SK-N-SH treated with all-trans-retinoic acid at 6 μM for 48 hours (cell line): ENCODE data around the gene KCND2.
"Not testable (repeated sequence)": the region's sequence is repeated elsewhere in the genome, so short reads cannot be mapped to it uniquely, and the experiment has no call there.

Source experiments
- ATAC-seq: fragments of 200-7000 bp; cut with Tn5 transposase; 3 replicates; pipeline ENCODE4 v1.9.1; 2020; ENCODE audit warnings: mild to moderate bottlenecking, moderate library complexity
- ARNTL ChIP-seq: fragments of 450-650 bp; formaldehyde crosslinking; IDR thresholded peaks from 2 replicates; pipeline ENCODE4 v1.5.0; 2020; ENCODE audit warnings: low read depth, mild to moderate bottlenecking, moderate library complexity, borderline replicate concordance
- BACH2 ChIP-seq: fragments of 250-450 bp; sonication (Bioruptor Pico); IDR thresholded peaks from 2 replicates; pipeline ENCODE4 v1.9.0; 2021; ENCODE audit warnings: mild to moderate bottlenecking, borderline replicate concordance
- CREB5 ChIP-seq: fragments of 250-450 bp; sonication (Bioruptor Pico); IDR thresholded peaks from 2 replicates; pipeline ENCODE4 v1.5.1; 2020; ENCODE audit warnings: low read depth, mild to moderate bottlenecking, moderate library complexity
- CSDC2 ChIP-seq: fragments of 250-450 bp; sonication (Bioruptor Pico); IDR thresholded peaks from 2 replicates; pipeline ENCODE4 v1.5.0; 2020; ENCODE audit warnings: mild to moderate bottlenecking, moderate library complexity
- ESRRG ChIP-seq: fragments of 250-450 bp; sonication (Bioruptor Pico); IDR thresholded peaks from 2 replicates; pipeline ENCODE4 v1.6.1; 2021; ENCODE audit warnings: mild to moderate bottlenecking
- GLIS3 ChIP-seq: fragments of 250-450 bp; sonication (Bioruptor Pico); IDR thresholded peaks from 2 replicates; pipeline ENCODE4 v1.5.0; 2020; ENCODE audit warnings: mild to moderate bottlenecking, moderate library complexity
- ISL1 ChIP-seq: fragments of 250-450 bp; sonication (Bioruptor Pico); IDR thresholded peaks from 2 replicates; pipeline ENCODE4 v2.1.2; 2022; ENCODE audit warnings: mild to moderate bottlenecking, moderate library complexity
- PPARA ChIP-seq: fragments of 250-450 bp; sonication (Bioruptor Pico); IDR thresholded peaks from 2 replicates; pipeline ENCODE4 v1.5.0; 2020; ENCODE audit warnings: mild to moderate bottlenecking, borderline replicate concordance
- RARB ChIP-seq: fragments of 250-450 bp; sonication (Bioruptor Pico); IDR thresholded peaks from 2 replicates; pipeline ENCODE4 v1.8.0; 2021; ENCODE audit warnings: mild to moderate bottlenecking, moderate library complexity
- SNAI2 ChIP-seq: fragments of 250-450 bp; sonication (Bioruptor Pico); IDR thresholded peaks from 2 replicates; pipeline ENCODE4 v1.5.0; 2020; ENCODE audit warnings: mild to moderate bottlenecking, moderate library complexity
- TCF4 ChIP-seq: fragments of 250-450 bp; sonication (Bioruptor Pico); IDR thresholded peaks from 2 replicates; pipeline ENCODE4 v1.8.0; 2021; ENCODE audit warnings: mild to moderate bottlenecking, moderate library complexity, borderline replicate concordance
- TOX ChIP-seq: fragments of 250-450 bp; sonication (Bioruptor Pico); IDR thresholded peaks from 2 replicates; pipeline ENCODE4 v1.8.0; 2021; ENCODE audit warnings: mild to moderate bottlenecking, moderate library complexity, borderline replicate concordance
- ZC3H10 ChIP-seq: fragments of 250-450 bp; sonication (Bioruptor Pico); IDR thresholded peaks from 2 replicates; pipeline ENCODE4 v1.5.1; 2021; ENCODE audit warnings: mild to moderate bottlenecking, moderate library complexity
- ZFP3 ChIP-seq: fragments of 250-450 bp; sonication (Bioruptor Pico); IDR thresholded peaks from 2 replicates; pipeline ENCODE4 v1.5.0; 2020; ENCODE audit warnings: mild to moderate bottlenecking, moderate library complexity
- ZFP30 ChIP-seq: fragments of 450-650 bp; formaldehyde crosslinking; IDR thresholded peaks from 2 replicates; pipeline ENCODE4 v1.5.0; 2022; ENCODE audit warnings: mild to moderate bottlenecking, moderate library complexity
- ZNF565 ChIP-seq: fragments of 450-650 bp; formaldehyde crosslinking; conservative IDR thresholded peaks from 2 replicates; pipeline ENCODE4 v1.5.0; 2020; ENCODE audit warnings: low read depth, mild to moderate bottlenecking, moderate library complexity
- ZNF70 ChIP-seq: fragments of 450-650 bp; formaldehyde crosslinking; IDR thresholded peaks from 2 replicates; pipeline ENCODE4 v1.5.0; 2020; ENCODE audit warnings: mild to moderate bottlenecking, moderate library complexity
- ZNF8 ChIP-seq: fragments of 450-650 bp; formaldehyde crosslinking; IDR thresholded peaks from 2 replicates; pipeline ENCODE4 v1.5.0; 2020; ENCODE audit warnings: mild to moderate bottlenecking, moderate library complexity
- TF ChIP-seq, protein P1 (sequence below): fragments of 250-450 bp; sonication (Bioruptor Pico); IDR thresholded peaks from 2 replicates; pipeline ENCODE4 v1.5.0; 2020; ENCODE audit warnings: mild to moderate bottlenecking, moderate library complexity
- TF ChIP-seq, protein P2 (sequence below): fragments of 250-450 bp; sonication (Bioruptor Pico); IDR thresholded peaks from 2 replicates; pipeline ENCODE4 v1.8.0; 2021; ENCODE audit warnings: low read depth, mild to moderate bottlenecking, moderate library complexity, borderline replicate concordance
- TF ChIP-seq, protein P3 (sequence below): fragments of 250-450 bp; sonication (Bioruptor Pico); IDR thresholded peaks from 2 replicates; pipeline ENCODE4 v1.8.0; 2020; ENCODE audit warnings: mild to moderate bottlenecking, moderate library complexity, borderline replicate concordance

Gene KCND2

DNA sequence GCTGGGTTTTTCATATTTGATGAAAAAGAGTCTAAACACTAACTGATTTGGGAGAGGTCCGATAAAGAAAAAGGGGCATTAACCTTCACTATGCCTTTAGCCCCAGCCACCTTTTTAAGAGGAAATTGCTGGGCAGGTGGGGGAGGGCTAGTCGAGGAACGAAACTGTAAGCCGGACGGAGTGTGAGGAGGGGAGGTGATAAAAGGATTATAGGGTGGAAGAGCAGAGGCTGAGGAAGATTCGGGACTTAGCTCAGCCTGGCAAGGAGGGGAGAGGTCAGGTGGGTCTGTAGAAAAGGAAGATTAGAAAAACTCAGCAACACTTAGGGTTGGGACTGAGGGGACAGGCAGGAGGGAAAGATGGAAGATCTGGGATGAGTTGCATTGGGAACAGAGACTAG lies 508.0 kb downstream of the KCND2 start:
- TF ChIP-seq RARB (CRISPR knock-in tag) (no peak), ZFP30 (CRISPR knock-in tag) (no peak), CREB5 (CRISPR knock-in tag) (no peak), ZNF8 (CRISPR knock-in tag) (no peak), ZFP3 (CRISPR knock-in tag) (no peak), ISL1 (CRISPR knock-in tag) (no peak), CSDC2 (CRISPR knock-in tag) (no peak), ZNF565 (CRISPR knock-in tag) (no peak), ESRRG (no peak), SNAI2 (no peak), ZC3H10 (CRISPR knock-in tag) (no peak)
- TF ChIP-seq, protein P1, sequence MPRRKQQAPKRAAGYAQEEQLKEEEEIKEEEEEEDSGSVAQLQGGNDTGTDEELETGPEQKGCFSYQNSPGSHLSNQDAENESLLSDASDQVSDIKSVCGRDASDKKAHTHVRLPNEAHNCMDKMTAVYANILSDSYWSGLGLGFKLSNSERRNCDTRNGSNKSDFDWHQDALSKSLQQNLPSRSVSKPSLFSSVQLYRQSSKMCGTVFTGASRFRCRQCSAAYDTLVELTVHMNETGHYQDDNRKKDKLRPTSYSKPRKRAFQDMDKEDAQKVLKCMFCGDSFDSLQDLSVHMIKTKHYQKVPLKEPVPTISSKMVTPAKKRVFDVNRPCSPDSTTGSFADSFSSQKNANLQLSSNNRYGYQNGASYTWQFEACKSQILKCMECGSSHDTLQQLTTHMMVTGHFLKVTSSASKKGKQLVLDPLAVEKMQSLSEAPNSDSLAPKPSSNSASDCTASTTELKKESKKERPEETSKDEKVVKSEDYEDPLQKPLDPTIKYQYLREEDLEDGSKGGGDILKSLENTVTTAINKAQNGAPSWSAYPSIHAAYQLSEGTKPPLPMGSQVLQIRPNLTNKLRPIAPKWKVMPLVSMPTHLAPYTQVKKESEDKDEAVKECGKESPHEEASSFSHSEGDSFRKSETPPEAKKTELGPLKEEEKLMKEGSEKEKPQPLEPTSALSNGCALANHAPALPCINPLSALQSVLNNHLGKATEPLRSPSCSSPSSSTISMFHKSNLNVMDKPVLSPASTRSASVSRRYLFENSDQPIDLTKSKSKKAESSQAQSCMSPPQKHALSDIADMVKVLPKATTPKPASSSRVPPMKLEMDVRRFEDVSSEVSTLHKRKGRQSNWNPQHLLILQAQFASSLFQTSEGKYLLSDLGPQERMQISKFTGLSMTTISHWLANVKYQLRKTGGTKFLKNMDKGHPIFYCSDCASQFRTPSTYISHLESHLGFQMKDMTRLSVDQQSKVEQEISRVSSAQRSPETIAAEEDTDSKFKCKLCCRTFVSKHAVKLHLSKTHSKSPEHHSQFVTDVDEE (CRISPR knock-in tag) = no peak
- ATAC-seq = no peak

- ATAC-seq = not testable (repeated sequence)
These were observed 508.9 kb downstream of the KCND2 start for GRCh38 chr7:120781924-120782323.

GRCh38 chr7:120783273-120783672 lies 510.3 kb downstream of the KCND2 start:
- no peak for TF ChIP-seq TCF4 (CRISPR knock-in tag)
- TF ChIP-seq CSDC2 (CRISPR knock-in tag) = no peak
- no peak for TF ChIP-seq ESRRG
- TF ChIP-seq, protein P1 (CRISPR knock-in tag) = no peak
- TF ChIP-seq SNAI2 = no peak
- TF ChIP-seq ARNTL = no peak
- TF ChIP-seq ZNF70 (CRISPR knock-in tag) = no peak
- no peak for TF ChIP-seq PPARA (CRISPR knock-in tag)
- no peak for TF ChIP-seq BACH2 (CRISPR knock-in tag)
- TF ChIP-seq, protein P2, sequence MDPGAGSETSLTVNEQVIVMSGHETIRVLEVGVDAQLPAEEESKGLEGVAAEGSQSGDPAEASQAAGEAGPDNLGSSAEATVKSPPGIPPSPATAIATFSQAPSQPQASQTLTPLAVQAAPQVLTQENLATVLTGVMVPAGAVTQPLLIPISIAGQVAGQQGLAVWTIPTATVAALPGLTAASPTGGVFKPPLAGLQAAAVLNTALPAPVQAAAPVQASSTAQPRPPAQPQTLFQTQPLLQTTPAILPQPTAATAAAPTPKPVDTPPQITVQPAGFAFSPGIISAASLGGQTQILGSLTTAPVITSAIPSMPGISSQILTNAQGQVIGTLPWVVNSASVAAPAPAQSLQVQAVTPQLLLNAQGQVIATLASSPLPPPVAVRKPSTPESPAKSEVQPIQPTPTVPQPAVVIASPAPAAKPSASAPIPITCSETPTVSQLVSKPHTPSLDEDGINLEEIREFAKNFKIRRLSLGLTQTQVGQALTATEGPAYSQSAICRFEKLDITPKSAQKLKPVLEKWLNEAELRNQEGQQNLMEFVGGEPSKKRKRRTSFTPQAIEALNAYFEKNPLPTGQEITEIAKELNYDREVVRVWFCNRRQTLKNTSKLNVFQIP (CRISPR knock-in tag) = no peak
- TF ChIP-seq GLIS3 (CRISPR knock-in tag) = no peak
- no peak for TF ChIP-seq CREB5 (CRISPR knock-in tag)
- ATAC-seq = no peak

GRCh38 chr7:120783721-120784120 lies 510.7 kb downstream of the KCND2 start:
- no peak for ATAC-seq
- TF ChIP-seq ARNTL (no peak), PPARA (CRISPR knock-in tag) (no peak), GLIS3 (CRISPR knock-in tag) (no peak), ZNF70 (CRISPR knock-in tag) (no peak), BACH2 (CRISPR knock-in tag) (no peak), TOX (CRISPR knock-in tag) (no peak), CREB5 (CRISPR knock-in tag) (no peak), CSDC2 (CRISPR knock-in tag) (no peak), ESRRG (no peak)
- TF ChIP-seq, protein P3, sequence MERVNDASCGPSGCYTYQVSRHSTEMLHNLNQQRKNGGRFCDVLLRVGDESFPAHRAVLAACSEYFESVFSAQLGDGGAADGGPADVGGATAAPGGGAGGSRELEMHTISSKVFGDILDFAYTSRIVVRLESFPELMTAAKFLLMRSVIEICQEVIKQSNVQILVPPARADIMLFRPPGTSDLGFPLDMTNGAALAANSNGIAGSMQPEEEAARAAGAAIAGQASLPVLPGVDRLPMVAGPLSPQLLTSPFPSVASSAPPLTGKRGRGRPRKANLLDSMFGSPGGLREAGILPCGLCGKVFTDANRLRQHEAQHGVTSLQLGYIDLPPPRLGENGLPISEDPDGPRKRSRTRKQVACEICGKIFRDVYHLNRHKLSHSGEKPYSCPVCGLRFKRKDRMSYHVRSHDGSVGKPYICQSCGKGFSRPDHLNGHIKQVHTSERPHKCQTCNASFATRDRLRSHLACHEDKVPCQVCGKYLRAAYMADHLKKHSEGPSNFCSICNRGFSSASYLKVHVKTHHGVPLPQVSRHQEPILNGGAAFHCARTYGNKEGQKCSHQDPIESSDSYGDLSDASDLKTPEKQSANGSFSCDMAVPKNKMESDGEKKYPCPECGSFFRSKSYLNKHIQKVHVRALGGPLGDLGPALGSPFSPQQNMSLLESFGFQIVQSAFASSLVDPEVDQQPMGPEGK = no peak
